ENCODE measurements around the gene UNC13B.

- no peak for TF ChIP-seq POLR2A (IDR thresholded peaks at IDR 0.05)
- no peak for TF ChIP-seq CTCF (IDR thresholded peaks at IDR 0.05)
- TF ChIP-seq EP300 (IDR thresholded peaks at IDR 0.05), result no peak
- no peak for TF ChIP-seq POLR2AphosphoS5 (IDR thresholded peaks at IDR 0.05)
Observed at GRCh38 chr9:35395076-35395705, 233.4 kb downstream of the UNC13B start.

Measured in sigmoid colon (tissue), 4 donors.